GM12874 (cell line): ENCODE results near the gene MEIS3.

Experiments used
- TF ChIP-seq, protein P1 (sequence below): IDR thresholded peaks from 2 replicates; pipeline ENCODE4 v1.5.1; 2011; ENCODE audit warnings: low read depth, mild to moderate bottlenecking, control low read depth, low read length, moderate library complexity; ENCODE audit not compliant: insufficient read depth

Gene MEIS3

DNA sequence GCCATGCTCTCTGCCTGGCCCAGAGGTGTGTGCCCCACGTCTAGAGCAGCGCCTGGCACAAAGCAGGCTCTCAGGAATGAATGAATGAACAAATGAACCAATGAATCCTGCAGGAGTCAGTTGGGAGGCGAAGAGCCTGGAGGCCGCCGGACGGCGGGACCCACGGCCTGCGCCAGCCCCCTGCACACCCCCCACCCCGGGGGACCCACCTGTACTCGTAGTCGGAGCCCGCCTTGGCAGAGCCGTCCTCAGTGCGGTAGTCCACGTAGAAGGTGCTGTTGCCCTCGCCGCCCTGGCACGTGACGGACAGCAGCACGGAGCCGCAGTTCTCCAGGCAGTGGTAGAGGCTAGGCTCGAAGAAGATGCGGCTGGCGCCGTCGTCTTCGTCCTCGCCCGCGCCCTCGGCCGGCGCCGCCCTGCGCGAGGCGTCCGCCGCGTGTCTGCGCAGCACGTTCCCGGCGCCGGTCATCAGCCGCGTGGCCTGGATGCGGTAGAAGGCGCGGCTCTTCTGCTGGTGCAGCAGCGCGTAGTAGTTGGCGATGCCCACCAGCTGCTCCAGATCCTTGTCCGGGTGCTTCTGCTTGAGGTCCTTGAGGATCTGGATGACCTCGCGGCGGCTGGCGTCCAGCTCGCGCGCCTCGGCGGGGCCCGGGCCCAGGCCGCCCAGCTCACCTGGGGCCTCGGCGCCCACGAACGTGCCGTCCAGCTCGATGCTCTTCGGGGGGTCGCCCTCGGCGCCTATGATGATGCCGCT lies 37.6 kb upstream of the MEIS3 start:
- TF ChIP-seq, protein P1, sequence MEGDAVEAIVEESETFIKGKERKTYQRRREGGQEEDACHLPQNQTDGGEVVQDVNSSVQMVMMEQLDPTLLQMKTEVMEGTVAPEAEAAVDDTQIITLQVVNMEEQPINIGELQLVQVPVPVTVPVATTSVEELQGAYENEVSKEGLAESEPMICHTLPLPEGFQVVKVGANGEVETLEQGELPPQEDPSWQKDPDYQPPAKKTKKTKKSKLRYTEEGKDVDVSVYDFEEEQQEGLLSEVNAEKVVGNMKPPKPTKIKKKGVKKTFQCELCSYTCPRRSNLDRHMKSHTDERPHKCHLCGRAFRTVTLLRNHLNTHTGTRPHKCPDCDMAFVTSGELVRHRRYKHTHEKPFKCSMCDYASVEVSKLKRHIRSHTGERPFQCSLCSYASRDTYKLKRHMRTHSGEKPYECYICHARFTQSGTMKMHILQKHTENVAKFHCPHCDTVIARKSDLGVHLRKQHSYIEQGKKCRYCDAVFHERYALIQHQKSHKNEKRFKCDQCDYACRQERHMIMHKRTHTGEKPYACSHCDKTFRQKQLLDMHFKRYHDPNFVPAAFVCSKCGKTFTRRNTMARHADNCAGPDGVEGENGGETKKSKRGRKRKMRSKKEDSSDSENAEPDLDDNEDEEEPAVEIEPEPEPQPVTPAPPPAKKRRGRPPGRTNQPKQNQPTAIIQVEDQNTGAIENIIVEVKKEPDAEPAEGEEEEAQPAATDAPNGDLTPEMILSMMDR: no peak

DNA sequence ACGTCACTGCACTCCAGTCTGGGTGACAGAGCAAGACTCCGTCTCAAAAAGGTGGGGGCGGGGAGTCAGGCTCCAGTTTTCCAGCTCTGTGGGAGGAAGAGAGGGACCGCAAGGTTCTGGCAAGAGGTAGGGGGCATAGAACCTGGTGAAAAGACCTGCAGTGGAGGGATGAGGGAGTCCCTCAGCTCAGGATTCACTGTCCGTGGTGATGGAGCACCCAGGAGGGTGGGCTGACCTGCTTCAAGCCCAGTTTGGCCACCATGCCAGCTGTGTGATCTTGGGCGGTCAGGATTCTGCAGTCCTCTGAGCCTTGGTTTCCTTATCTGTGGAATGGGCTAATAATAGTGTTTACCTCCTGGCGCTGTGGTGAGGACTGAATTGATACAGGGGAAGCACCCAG lies 31.2 kb upstream of the MEIS3 start:
- TF ChIP-seq, protein P1: no peak

DNA sequence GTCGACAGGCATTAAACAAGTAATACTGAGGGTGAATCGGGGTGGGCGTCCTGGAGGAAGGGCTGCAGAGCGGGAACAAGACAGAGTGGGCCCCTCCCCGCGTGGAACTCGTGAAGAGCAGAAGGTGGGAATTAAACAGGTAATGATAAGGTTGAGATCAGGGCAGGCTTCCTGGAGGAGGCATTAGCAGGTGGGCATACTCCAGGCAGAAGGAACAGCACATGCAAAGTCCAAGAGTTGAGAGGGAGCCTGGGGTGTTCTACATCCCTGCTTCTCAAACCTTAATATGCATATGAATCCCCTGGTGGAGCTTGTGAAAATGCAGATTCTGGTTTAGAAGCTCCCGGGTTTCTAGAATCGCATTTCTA lies 29.0 kb upstream of the MEIS3 start:
- TF ChIP-seq, protein P1: no peak

DNA sequence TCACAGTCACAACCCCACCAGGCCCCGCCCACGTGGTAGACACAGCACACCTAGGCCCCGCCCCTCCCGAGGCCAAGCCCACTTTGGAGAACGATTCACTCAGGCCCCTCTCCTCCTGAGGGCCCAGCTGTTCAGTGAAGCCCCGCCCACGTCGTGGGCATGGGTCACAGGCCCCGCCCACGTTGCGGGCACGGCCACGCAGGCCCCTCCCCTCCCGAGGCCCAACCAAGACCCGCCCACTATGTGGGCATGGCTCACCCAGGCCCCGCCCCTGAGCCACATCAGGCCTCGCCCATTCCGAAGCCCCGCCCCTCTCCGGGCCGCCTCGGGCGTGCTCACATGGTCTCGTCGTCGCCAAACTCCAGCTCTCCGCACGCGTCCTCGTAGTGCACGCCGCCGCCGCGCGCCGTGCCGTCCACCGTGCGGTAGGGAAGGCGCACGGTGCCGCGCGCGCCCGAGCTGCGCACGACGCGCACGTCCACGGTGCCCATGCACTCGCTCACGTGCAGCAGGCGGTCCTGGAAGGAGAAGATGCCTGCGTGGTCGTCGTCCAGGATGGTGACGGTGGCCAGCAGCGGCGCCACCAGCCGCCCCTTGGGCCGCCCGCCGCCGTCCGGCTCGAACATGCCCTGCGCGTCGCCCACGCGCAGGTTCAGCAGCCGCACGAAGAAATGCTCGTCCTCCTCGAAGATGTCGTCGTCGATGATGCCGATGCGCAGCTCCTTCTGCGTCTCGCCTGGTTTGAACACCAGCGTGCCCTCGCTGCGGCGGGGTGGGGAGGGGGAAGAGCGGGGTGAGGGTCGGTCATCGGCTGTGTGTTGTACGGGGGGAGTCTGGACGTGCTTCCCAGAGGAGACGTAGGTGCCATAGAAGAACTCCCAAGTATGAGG lies 28.4 kb upstream of the MEIS3 start:
- TF ChIP-seq, protein P1: no peak

DNA sequence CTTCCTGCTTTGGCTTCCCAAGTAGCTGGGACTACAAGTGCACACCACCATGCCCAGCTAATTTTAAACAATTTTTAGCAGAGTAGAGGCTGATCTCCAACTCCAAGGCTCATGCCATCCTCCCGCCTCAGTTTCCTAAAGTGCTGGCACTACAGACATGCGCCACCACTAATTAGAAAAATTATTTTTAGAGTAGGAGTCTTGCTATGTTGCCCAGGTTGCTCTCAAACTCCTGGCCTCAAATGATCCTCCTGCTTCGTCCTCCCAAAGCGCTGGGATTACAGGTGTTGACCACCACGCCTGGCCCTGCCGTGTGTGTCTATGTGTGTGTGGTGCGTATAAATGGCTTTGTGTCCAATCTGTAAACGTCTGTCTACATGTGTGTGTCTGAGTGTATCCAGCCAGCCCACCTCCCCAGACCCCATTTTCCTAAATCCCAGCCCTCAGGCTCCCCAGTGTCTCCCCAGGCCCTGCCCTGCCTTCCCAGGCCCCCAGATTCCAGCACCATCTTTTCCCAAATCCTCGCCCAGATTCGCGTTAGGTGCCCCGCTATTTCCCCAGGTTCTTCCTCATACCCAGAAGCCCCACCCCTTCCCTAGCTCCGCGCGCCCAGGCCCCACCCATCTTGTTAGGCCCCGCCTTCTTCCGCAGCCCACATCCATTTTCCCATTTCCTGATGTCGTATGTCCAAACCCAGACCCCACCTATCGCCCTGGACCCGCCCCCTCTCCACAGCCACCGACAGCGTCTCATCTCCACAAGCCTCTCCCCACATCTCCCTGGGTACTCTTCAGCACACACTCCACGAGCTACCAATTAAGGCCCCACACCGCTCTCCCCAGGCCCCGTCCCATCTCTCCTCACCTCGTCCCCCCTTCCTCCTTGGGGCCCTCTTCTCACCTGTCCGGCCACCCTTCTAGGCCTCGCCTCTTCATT lies 27.5 kb upstream of the MEIS3 start:
- TF ChIP-seq, protein P1: no peak

DNA sequence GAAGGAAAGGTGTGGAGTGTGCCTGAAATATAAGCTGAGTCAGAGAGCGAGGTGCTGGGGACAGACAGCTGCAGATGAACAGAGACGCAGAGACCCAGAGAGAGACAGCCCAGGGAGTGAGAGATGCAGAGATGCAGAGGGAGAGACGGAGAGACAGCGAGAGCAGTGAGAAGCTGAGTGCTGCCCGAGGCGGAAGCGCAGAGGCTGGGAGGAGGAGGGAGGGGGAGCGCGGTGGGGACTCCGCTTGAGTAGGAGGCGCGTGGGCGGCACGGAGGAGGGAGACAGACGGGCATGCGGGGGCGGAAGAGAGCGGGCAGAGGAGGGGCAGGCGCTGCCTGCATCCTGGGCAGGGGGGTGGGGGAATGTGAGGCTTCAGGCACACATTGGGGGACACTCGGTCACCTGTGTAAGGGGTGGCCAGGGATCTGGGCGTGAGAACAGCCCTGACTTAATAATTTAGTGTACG lies 26.6 kb upstream of the MEIS3 start:
- TF ChIP-seq, protein P1: no peak
